ENCODE results near the gene STX8. TPM values are rescaled to one million over a fixed set of nuclear protein-coding genes. Genes with fewer than 3 reads are reported as not detected.
"Not testable (repeated sequence)": the region's sequence is repeated elsewhere in the genome, so short reads cannot be mapped to it uniquely, and the experiment has no call there.

The STX8 gene
- total RNA-seq, 1 experiment from 2014 or later: 38.8 TPM

GRCh38 chr17:9606453-9606852 is 30.8 kb upstream of the STX8 start:
- no peaks in the 10 kb centered on the region for H3K27me3 ChIP-seq (ENCODE audit: insufficient read depth, low read length)
- POLR2A ChIA-PET: no interaction called here

DNA sequence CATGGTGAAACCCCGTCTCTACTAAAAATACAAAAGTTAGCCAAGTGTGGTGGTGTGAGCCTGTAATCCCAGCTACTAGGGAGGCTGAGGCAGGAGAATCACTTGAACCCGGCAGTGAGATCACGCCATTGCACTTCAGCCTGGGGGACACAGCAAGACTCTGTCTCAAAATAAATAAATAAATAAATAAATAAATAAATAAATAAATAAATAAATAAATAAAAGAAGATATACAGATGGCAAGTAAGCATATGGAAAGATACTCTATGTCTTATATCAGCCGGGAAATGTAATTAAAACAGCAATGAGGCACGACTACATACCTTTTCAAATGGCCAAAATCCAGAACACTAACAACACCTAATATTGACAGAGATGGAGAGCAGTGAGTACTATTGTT is 29.0 kb upstream of the STX8 start:
- H3K36me3 ChIP-seq (ENCODE audit: control insufficient read depth in 1 of 2, insufficient read depth in 2 of 2, low read length in 2 of 2); H2AFZ ChIP-seq (ENCODE audit: low read depth, low read length, poor library complexity, severe bottlenecking); CTCF ChIA-PET; H3K4me2 ChIP-seq (ENCODE audit: low read length); H3K9me2 ChIP-seq (ENCODE audit: insufficient read depth); H3K9ac ChIP-seq (ENCODE audit: low read length); H4K20me1 ChIP-seq (ENCODE audit: insufficient read depth); H3K4me3 ChIP-seq (replicated peaks in 1 of 2; ENCODE audit: low read depth in 1 of 2, low read length in 2 of 2); ATAC-seq; DNase-seq (ENCODE audit: low read depth, low spot score); H3K79me2 ChIP-seq (ENCODE audit: insufficient read depth, low read length); H3K9me3 ChIP-seq (ENCODE audit: control insufficient read depth in 1 of 2, insufficient read depth in 1 of 2, low read depth in 1 of 2, low read length in 2 of 2); H3K4me1 ChIP-seq (ENCODE audit: control insufficient read depth in 1 of 2, insufficient read depth in 2 of 2, low read length in 2 of 2); POLR2A ChIA-PET; BruUV-seq (replicated peaks); RAD21 ChIA-PET (ENCODE audit: low non-redundant PET in 1 of 2, low total read pairs in 2 of 2, uncharacterized antibody in 2 of 2, unreplicated experiment in 2 of 2); intact Hi-C loops (cut with micrococcal nuclease); H3K27ac ChIP-seq (ENCODE audit: low read depth, low read length); H3K27me3 ChIP-seq (ENCODE audit: insufficient read depth, low read length): not testable (repeated sequence)

More at GRCh38 chr17:9606453-9606852, 30.8 kb upstream of the STX8 start:
- Histone ChIP-seq H3K36me3 (ENCODE audit: control insufficient read depth in 1 of 2, insufficient read depth in 2 of 2, low read length in 2 of 2) (no peaks in the 10 kb centered on the region), H3K9ac (ENCODE audit: low read length) (no peak overlapping the region), H4K20me1 (ENCODE audit: insufficient read depth) (no peaks in the 10 kb centered on the region), H3K4me2 (ENCODE audit: low read length) (no peak overlapping the region), H3K27ac (ENCODE audit: low read depth, low read length) (no peak overlapping the region), H3K9me2 (ENCODE audit: insufficient read depth) (no peaks in the 10 kb centered on the region), H3K79me2 (ENCODE audit: insufficient read depth, low read length) (no peaks in the 10 kb centered on the region), H3K4me1 (ENCODE audit: control insufficient read depth in 1 of 2, insufficient read depth in 2 of 2, low read length in 2 of 2) (no peaks in the 10 kb centered on the region), H2AFZ (ENCODE audit: low read depth, low read length, poor library complexity, severe bottlenecking) (no peak overlapping the region), H3K4me3 (replicated peaks in 1 of 2; ENCODE audit: low read depth in 1 of 2, low read length in 2 of 2) (no peak overlapping the region), H3K9me3 (ENCODE audit: control insufficient read depth in 1 of 2, insufficient read depth in 1 of 2, low read depth in 1 of 2, low read length in 2 of 2) (no peaks in the 10 kb centered on the region)
- ChIA-PET CTCF (no interaction called here), RAD21 (ENCODE audit: low non-redundant PET in 1 of 2, low total read pairs in 2 of 2, uncharacterized antibody in 2 of 2, unreplicated experiment in 2 of 2) (no interaction called here)
- TF ChIP-seq ZBTB33 (IDR thresholded peaks at IDR 0.05; ENCODE audit: extremely low read depth, insufficient replicate concordance, low read length) (no peak), SRF (IDR thresholded peaks at IDR 0.05; ENCODE audit: low read depth) (no peak)
- no peak for DNase-seq (ENCODE audit: low read depth, low spot score)
- no peak for ATAC-seq
- intact Hi-C loops (cut with micrococcal nuclease): no loop called here
- BruUV-seq (replicated peaks): no TSS peak
